Activated naive CD8-positive, alpha-beta T cell treated with anti-CD3 and anti-CD28 coated beads for 36 hours (primary cell): ENCODE data around the gene C19orf38. TPM values are rescaled to one million over a fixed set of nuclear protein-coding genes. Genes with fewer than 3 reads are reported as not detected.
"Not testable (repeated sequence)": the region's sequence is repeated elsewhere in the genome, so short reads cannot be mapped to it uniquely, and the experiment has no call there.

Experiments
- DNase-seq: peaks from one replicate; pipeline ENCODE4 v3.0.0; 2021
- H3K27ac Mint-ChIP-seq: one replicate; pipeline ENCODE4 v1.8.0; 2022; ENCODE audit warnings: mild to moderate bottlenecking, moderate library complexity, mixed read lengths
- H3K27me3 Mint-ChIP-seq: one replicate; pipeline ENCODE4 v1.8.0; 2022; ENCODE audit warnings: mild to moderate bottlenecking, mixed read lengths
- H3K36me3 Mint-ChIP-seq: one replicate; pipeline ENCODE4 v1.8.0; 2021; ENCODE audit warnings: mild to moderate bottlenecking, mixed read lengths
- H3K4me1 Mint-ChIP-seq: one replicate; pipeline ENCODE4 v1.8.0; 2021; ENCODE audit warnings: mixed read lengths
- H3K4me3 Mint-ChIP-seq: one replicate; pipeline ENCODE4 v1.8.0; 2022; ENCODE audit warnings: mild to moderate bottlenecking, moderate library complexity, mixed read lengths
- H3K9me3 Mint-ChIP-seq: one replicate; pipeline ENCODE4 v1.8.0; 2022; ENCODE audit warnings: mixed read lengths
- total RNA-seq, 2 experiments: library from RNA; stranded (reverse); gene quantifications; one replicate each; pipeline ENCODE4 v1.2.3, GENCODE V29; 2021

The C19orf38 gene
- total RNA-seq, 2 experiments from 2014 or later, result 1.8 to 2.0 TPM

DNA sequence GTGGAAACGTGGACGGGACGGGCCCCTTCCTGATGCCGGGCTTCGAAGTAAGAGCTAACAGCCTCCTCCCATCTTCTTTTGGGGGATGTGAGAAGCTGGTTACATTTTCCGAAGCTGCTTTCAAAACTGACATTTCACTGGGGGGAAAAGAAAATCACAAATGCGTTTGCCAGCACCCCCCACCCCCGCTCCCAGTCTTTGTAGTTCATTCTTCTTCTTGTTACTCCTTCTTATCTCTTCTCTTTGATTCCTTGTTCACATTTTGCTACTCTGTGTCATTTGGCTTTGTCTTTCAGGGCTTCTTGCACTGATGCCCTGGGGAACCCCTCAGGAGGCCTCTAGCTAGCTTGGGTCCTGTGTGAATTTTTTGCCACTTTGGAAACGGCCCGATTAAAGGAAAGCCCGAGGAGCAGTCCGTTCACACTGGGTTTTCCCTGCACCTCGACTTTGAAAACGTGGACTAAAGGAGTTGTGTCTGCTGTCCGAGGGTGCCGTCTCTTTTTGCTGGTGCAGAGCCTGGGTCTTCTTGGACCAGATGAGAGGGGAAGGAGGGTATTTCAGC is 24.4 kb downstream of the C19orf38 start:
- Mint-ChIP-seq H3K9me3 (no peaks in the 10 kb centered on the region), H3K4me3 (peak overlapping the region; percentile 81), H3K27ac (peak overlapping the region; percentile 82), H3K27me3 (no peaks in the 10 kb centered on the region), H3K4me1 (peaks cover 39% of the 10 kb centered on the region), H3K36me3 (peaks cover 4% of the 10 kb centered on the region)
- DNase-seq, result no peak

GRCh38 chr19:10874024-10874423 is 25.8 kb downstream of the C19orf38 start:
- Mint-ChIP-seq H3K27me3 (no peaks in the 10 kb centered on the region), H3K27ac (no peak overlapping the region), H3K4me1 (peaks cover 40% of the 10 kb centered on the region), H3K9me3 (no peaks in the 10 kb centered on the region), H3K36me3 (peaks cover 6% of the 10 kb centered on the region), H3K4me3 (peak overlapping the region; percentile 50)
- no peak for DNase-seq

- no peak for DNase-seq
- Mint-ChIP-seq H3K4me1 (peaks cover 41% of the 10 kb centered on the region), H3K4me3 (peak overlapping the region; percentile 22), H3K27me3 (no peaks in the 10 kb centered on the region), H3K27ac (peak overlapping the region; percentile 67), H3K9me3 (no peaks in the 10 kb centered on the region), H3K36me3 (peaks cover 18% of the 10 kb centered on the region)
Observed at GRCh38 chr19:10876459-10877240, 28.4 kb downstream of the C19orf38 start.

DNA sequence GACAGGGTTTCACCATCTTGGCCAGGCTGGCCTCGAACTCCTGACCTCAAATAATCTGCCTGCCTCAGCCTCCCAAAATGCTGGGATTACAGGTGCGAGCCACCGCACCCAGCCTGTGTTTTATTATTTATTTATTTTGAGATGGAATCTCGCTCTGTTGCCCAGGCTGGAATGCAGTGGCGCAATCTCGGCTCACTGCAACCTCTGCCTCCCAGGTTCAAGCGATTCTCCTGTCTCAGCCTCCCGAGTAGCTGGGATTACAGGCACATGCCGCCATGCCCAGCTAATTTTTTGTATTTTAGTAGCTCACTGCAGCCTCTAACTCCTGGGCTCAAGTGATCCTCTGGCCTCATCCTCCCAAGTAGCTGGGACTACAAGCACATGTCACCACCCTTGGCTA is 29.4 kb downstream of the C19orf38 start:
- DNase-seq, H3K27me3 Mint-ChIP-seq, H3K9me3 Mint-ChIP-seq, H3K4me3 Mint-ChIP-seq: not testable (repeated sequence)
- H3K36me3 Mint-ChIP-seq, result peaks cover 18% of the 10 kb centered on the region
- H3K4me1 Mint-ChIP-seq, result peaks cover 44% of the 10 kb centered on the region
- H3K27ac Mint-ChIP-seq, result peak overlapping the region; percentile 89

GRCh38 chr19:10878253-10878652 is 30.0 kb downstream of the C19orf38 start:
- Mint-ChIP-seq H3K27ac (peak overlapping the region; percentile 89), H3K9me3 (no peaks in the 10 kb centered on the region), H3K36me3 (peaks cover 18% of the 10 kb centered on the region), H3K4me1 (peaks cover 38% of the 10 kb centered on the region), H3K27me3 (no peaks in the 10 kb centered on the region), H3K4me3 (no peak overlapping the region)
- DNase-seq, result no peak

GRCh38 chr19:10881403-10882107 is 33.3 kb downstream of the C19orf38 start:
- peaks cover 14% of the 10 kb centered on the region for H3K36me3 Mint-ChIP-seq
- H3K27ac Mint-ChIP-seq, result peak overlapping the region; percentile 16
- H3K4me1 Mint-ChIP-seq, result peaks cover 26% of the 10 kb centered on the region
- no peak overlapping the region for H3K4me3 Mint-ChIP-seq
- no peaks in the 10 kb centered on the region for H3K9me3 Mint-ChIP-seq
- no peak for DNase-seq
- no peaks in the 10 kb centered on the region for H3K27me3 Mint-ChIP-seq

DNA sequence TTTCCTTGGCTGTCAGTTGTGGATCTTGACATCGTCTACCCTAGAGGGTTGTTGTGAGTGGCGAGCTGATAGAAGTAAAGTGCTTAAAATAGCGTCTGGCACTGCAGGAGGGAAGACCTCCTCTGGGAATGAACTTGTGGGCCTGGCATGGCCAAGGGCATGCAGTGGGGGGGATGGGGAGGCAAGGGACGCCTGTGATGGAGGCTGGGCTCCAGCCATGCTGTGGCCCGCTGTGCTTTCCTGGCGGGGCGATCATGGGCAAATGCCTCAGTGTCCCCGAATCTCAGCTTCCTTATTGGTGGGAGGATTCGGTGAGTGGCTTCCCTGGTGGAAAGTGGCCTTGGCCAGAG is 33.9 kb downstream of the C19orf38 start:
- Mint-ChIP-seq H3K27me3 (no peaks in the 10 kb centered on the region), H3K9me3 (no peaks in the 10 kb centered on the region), H3K4me1 (peaks cover 21% of the 10 kb centered on the region)

GRCh38 chr19:10884274-10884673 is 36.1 kb downstream of the C19orf38 start:
- no peak overlapping the region for H3K4me3 Mint-ChIP-seq
- H3K36me3 Mint-ChIP-seq, result peaks cover 10% of the 10 kb centered on the region
- no peaks in the 10 kb centered on the region for H3K27me3 Mint-ChIP-seq
- H3K27ac Mint-ChIP-seq, result no peak overlapping the region
- DNase-seq, result no peak
- peaks cover 7% of the 10 kb centered on the region for H3K4me1 Mint-ChIP-seq
- H3K9me3 Mint-ChIP-seq, result no peaks in the 10 kb centered on the region

More for the DNA sequence above, 33.9 kb downstream of the C19orf38 start:
- Mint-ChIP-seq H3K27ac (no peak overlapping the region), H3K36me3 (peaks cover 14% of the 10 kb centered on the region), H3K4me3 (no peak overlapping the region)
- no peak for DNase-seq

DNA sequence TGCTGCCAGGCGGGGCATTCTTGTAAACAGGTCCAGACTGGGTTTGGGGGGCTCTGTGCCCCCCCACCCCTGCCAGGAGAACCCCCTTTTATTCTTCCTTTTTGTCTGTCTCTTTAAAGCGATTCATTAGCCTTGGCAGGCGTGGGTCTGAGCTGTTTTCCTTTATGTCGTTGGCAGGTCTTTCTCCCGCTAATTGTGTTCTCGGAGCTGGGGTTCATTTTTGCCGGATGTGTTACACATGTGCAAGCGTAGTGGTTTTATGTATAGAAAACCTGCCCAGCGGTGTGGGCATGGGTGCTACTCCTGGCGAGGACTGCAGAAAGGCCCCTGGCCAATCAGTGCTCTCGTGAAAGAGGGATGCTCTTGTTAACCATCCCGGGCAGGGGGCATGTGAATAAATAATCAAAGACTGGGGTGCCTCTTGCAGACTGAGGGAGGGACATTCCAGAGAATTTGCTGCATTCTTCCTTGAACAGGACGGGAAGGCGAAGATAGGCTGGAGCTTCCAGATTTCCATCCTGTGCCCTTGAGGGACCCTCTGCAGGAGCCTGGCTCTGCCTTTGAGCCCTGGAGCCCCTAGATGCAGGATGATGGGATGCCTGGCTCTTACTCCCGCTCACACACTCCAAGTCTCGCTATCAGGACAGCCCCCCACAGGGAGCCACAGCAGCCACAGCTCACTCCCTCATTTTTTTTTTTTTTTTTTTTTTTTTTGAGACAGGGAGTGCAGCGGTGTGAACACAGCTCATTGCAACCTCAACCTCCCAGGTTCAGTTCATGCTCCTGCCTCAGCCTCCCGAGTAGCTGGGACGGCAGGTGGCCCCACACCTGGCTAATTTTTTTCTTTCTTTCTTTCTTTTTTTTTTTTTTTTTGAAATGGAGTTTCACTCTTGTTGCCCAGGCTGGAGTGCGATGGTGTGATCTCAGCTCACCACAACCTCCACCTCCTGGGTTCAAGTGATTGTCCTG is 37.3 kb downstream of the C19orf38 start:
- Mint-ChIP-seq H3K27ac (peak overlapping the region; percentile 29), H3K9me3 (no peaks in the 10 kb centered on the region), H3K27me3 (no peaks in the 10 kb centered on the region), H3K4me1 (peaks cover 4% of the 10 kb centered on the region), H3K4me3 (peak overlapping the region; percentile 18), H3K36me3 (peaks cover 4% of the 10 kb centered on the region)
- no peak for DNase-seq

DNA sequence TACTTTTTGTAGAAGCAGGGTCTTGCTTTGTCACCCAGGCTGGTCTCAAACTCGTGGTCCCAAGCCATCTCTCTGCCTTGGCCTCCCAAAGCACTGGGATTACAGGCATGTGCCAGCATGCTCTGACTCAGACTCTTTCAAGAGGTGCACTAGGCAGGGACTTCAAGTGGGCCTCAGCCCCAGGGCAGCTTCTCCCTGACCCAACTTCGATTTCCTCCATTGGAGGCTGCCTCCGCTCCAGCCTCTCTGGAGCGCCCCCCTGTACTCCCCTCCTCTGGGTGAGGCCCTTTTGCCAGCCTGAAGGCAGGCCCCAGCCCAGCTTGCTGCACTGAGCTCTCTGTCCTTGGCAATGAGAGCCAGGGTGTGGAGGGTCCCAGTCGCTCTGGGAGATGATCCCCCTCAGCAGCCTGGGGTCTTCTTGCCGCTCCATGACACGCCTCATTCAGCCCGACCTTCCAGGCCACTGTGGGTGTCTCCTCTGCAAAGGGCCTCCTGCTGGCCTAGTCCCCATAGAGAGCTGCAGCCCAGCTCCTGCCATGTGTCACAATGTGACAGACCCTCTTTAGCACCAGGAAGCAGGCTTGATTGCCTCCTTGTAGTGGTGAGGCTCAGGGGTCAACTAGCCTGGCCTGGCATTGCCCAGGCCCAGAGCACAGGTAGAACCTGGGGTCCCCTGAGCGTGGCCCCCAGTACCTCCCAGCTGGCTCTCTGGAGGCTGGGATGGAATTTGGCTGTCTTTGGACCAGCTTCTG is 39.6 kb downstream of the C19orf38 start:
- Mint-ChIP-seq H3K9me3 (no peaks in the 10 kb centered on the region), H3K27me3 (no peaks in the 10 kb centered on the region), H3K36me3 (no peaks in the 10 kb centered on the region), H3K4me1 (no peaks in the 10 kb centered on the region), H3K27ac (no peak overlapping the region), H3K4me3 (no peak overlapping the region)
- DNase-seq, result no peak

GRCh38 chr19:10888421-10888866 is 40.2 kb downstream of the C19orf38 start:
- Mint-ChIP-seq H3K4me1 (no peaks in the 10 kb centered on the region), H3K27ac (no peak overlapping the region), H3K9me3 (no peaks in the 10 kb centered on the region), H3K27me3 (no peaks in the 10 kb centered on the region), H3K4me3 (no peak overlapping the region), H3K36me3 (no peaks in the 10 kb centered on the region)
- DNase-seq, result no peak

GRCh38 chr19:10889880-10890279 is 41.7 kb downstream of the C19orf38 start:
- DNase-seq, result no peak
- H3K4me1 Mint-ChIP-seq, result no peaks in the 10 kb centered on the region
- no peaks in the 10 kb centered on the region for H3K9me3 Mint-ChIP-seq
- H3K36me3 Mint-ChIP-seq, result peaks cover 1% of the 10 kb centered on the region
- H3K27ac Mint-ChIP-seq, result no peak overlapping the region
- H3K4me3 Mint-ChIP-seq, result no peak overlapping the region
- H3K27me3 Mint-ChIP-seq, result no peaks in the 10 kb centered on the region

GRCh38 chr19:10891405-10892086 is 43.3 kb downstream of the C19orf38 start:
- Mint-ChIP-seq H3K27ac (no peak overlapping the region), H3K27me3 (no peaks in the 10 kb centered on the region), H3K36me3 (peaks cover 1% of the 10 kb centered on the region), H3K4me1 (peaks cover 3% of the 10 kb centered on the region), H3K4me3 (no peak overlapping the region), H3K9me3 (no peaks in the 10 kb centered on the region)
- DNase-seq, result no peak
